ENCODE results near the gene CLCC1. TPM values are rescaled to one million over a fixed set of nuclear protein-coding genes. Genes with fewer than 3 reads are reported as not detected.

CLCC1 gene
- total and polyA plus RNA-seq, 2 experiments from 2014 or later, result 16.6 to 18.4 TPM

DNA sequence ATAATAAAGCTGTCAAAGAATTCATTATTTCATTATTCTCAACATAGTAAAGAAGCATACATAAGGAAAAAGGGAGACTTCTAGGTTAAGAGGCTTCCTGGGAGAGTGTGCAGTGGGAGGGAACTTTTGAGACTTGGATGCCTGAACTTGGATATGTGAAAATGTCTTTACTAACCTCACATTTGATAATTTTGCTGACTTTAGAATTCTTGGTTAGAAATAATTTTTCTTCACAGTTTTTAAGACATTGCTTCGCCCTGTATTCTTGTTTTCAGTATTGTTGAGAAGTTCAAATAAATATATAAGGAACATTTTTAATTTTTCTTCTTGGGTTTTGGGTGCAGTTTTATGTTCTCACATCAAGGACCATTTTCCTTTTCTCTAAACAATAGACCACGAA lies 46.5 kb downstream of the CLCC1 start:
- Histone ChIP-seq H3K27me3 (ENCODE audit: insufficient read depth) (no peaks in the 10 kb centered on the region), H3K4me1 (ENCODE audit: insufficient read depth) (no peaks in the 10 kb centered on the region), H3K4me3 (no peak overlapping the region), H3K79me2 (replicated peaks; ENCODE audit: insufficient read depth) (no peaks in the 10 kb centered on the region), H3K27ac (ENCODE audit: low read depth) (no peak overlapping the region), H2AFZ (no peak overlapping the region), H3K36me3 (ENCODE audit: insufficient read depth) (no peaks in the 10 kb centered on the region), H3F3A (replicated peaks; ENCODE audit: low read depth) (no peaks in the 10 kb centered on the region), H3K4me2 (no peak overlapping the region), H3K9me2 (ENCODE audit: insufficient read depth) (no peaks in the 10 kb centered on the region), H4K20me1 (replicated peaks; ENCODE audit: insufficient read depth) (no peaks in the 10 kb centered on the region; the same call in 1 of the 2 replicates)
- Mint-ChIP-seq H3K27ac (no peak overlapping the region), H3K9me3 (no peaks in the 10 kb centered on the region), H3K4me3 (no peak overlapping the region), H3K4me1 (no peaks in the 10 kb centered on the region), H3K36me3 (ENCODE audit: low read depth) (peaks cover 3% of the 10 kb centered on the region; the same call in 1 of the 3 replicates), H3K27me3 (ENCODE audit: insufficient read depth, low read depth, poor library complexity) (peaks cover 3% of the 10 kb centered on the region)
- TF ChIP-seq, protein P1, sequence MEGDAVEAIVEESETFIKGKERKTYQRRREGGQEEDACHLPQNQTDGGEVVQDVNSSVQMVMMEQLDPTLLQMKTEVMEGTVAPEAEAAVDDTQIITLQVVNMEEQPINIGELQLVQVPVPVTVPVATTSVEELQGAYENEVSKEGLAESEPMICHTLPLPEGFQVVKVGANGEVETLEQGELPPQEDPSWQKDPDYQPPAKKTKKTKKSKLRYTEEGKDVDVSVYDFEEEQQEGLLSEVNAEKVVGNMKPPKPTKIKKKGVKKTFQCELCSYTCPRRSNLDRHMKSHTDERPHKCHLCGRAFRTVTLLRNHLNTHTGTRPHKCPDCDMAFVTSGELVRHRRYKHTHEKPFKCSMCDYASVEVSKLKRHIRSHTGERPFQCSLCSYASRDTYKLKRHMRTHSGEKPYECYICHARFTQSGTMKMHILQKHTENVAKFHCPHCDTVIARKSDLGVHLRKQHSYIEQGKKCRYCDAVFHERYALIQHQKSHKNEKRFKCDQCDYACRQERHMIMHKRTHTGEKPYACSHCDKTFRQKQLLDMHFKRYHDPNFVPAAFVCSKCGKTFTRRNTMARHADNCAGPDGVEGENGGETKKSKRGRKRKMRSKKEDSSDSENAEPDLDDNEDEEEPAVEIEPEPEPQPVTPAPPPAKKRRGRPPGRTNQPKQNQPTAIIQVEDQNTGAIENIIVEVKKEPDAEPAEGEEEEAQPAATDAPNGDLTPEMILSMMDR (conservative IDR thresholded peaks at IDR 0.05; ENCODE audit: low read depth in 2 of 2), result no peak
- no peak for TF ChIP-seq EZH2phosphoT487 (IDR thresholded peaks at IDR 0.05; ENCODE audit: unreplicated experiment)
- TF ChIP-seq, protein P2, sequence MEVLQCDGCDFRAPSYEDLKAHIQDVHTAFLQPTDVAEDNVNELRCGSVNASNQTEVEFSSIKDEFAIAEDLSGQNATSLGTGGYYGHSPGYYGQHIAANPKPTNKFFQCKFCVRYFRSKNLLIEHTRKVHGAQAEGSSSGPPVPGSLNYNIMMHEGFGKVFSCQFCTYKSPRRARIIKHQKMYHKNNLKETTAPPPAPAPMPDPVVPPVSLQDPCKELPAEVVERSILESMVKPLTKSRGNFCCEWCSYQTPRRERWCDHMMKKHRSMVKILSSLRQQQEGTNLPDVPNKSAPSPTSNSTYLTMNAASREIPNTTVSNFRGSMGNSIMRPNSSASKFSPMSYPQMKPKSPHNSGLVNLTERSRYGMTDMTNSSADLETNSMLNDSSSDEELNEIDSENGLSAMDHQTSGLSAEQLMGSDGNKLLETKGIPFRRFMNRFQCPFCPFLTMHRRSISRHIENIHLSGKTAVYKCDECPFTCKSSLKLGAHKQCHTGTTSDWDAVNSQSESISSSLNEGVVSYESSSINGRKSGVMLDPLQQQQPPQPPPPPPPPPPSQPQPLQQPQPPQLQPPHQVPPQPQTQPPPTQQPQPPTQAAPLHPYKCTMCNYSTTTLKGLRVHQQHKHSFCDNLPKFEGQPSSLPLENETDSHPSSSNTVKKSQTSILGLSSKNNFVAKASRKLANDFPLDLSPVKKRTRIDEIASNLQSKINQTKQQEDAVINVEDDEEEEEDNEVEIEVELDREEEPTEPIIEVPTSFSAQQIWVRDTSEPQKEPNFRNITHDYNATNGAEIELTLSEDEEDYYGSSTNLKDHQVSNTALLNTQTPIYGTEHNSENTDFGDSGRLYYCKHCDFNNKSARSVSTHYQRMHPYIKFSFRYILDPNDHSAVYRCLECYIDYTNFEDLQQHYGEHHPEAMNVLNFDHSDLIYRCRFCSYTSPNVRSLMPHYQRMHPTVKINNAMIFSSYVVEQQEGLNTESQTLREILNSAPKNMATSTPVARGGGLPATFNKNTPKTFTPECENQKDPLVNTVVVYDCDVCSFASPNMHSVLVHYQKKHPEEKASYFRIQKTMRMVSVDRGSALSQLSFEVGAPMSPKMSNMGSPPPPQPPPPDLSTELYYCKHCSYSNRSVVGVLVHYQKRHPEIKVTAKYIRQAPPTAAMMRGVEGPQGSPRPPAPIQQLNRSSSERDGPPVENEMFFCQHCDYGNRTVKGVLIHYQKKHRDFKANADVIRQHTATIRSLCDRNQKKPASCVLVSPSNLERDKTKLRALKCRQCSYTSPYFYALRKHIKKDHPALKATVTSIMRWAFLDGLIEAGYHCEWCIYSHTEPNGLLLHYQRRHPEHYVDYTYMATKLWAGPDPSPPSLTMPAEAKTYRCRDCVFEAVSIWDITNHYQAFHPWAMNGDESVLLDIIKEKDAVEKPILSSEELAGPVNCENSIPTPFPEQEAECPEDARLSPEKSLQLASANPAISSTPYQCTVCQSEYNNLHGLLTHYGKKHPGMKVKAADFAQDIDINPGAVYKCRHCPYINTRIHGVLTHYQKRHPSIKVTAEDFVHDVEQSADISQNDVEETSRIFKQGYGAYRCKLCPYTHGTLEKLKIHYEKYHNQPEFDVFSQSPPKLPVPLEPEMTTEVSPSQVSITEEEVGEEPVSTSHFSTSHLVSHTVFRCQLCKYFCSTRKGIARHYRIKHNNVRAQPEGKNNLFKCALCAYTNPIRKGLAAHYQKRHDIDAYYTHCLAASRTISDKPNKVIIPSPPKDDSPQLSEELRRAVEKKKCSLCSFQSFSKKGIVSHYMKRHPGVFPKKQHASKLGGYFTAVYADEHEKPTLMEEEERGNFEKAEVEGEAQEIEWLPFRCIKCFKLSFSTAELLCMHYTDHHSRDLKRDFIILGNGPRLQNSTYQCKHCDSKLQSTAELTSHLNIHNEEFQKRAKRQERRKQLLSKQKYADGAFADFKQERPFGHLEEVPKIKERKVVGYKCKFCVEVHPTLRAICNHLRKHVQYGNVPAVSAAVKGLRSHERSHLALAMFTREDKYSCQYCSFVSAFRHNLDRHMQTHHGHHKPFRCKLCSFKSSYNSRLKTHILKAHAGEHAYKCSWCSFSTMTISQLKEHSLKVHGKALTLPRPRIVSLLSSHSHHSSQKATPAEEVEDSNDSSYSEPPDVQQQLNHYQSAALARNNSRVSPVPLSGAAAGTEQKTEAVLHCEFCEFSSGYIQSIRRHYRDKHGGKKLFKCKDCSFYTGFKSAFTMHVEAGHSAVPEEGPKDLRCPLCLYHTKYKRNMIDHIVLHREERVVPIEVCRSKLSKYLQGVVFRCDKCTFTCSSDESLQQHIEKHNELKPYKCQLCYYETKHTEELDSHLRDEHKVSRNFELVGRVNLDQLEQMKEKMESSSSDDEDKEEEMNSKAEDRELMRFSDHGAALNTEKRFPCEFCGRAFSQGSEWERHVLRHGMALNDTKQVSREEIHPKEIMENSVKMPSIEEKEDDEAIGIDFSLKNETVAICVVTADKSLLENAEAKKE (CRISPR knock-in tag; IDR thresholded peaks at IDR 0.05), result no peak
- no peak for TF ChIP-seq POLR2AphosphoS5 (IDR thresholded peaks at IDR 0.05; ENCODE audit: low read depth)
- TF ChIP-seq, protein P3, sequence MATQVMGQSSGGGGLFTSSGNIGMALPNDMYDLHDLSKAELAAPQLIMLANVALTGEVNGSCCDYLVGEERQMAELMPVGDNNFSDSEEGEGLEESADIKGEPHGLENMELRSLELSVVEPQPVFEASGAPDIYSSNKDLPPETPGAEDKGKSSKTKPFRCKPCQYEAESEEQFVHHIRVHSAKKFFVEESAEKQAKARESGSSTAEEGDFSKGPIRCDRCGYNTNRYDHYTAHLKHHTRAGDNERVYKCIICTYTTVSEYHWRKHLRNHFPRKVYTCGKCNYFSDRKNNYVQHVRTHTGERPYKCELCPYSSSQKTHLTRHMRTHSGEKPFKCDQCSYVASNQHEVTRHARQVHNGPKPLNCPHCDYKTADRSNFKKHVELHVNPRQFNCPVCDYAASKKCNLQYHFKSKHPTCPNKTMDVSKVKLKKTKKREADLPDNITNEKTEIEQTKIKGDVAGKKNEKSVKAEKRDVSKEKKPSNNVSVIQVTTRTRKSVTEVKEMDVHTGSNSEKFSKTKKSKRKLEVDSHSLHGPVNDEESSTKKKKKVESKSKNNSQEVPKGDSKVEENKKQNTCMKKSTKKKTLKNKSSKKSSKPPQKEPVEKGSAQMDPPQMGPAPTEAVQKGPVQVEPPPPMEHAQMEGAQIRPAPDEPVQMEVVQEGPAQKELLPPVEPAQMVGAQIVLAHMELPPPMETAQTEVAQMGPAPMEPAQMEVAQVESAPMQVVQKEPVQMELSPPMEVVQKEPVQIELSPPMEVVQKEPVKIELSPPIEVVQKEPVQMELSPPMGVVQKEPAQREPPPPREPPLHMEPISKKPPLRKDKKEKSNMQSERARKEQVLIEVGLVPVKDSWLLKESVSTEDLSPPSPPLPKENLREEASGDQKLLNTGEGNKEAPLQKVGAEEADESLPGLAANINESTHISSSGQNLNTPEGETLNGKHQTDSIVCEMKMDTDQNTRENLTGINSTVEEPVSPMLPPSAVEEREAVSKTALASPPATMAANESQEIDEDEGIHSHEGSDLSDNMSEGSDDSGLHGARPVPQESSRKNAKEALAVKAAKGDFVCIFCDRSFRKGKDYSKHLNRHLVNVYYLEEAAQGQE (IDR thresholded peaks at IDR 0.05; ENCODE audit: unreplicated experiment), result no peak
- ATAC-seq (no peak), DNase-seq (ENCODE audit: low spot score) (no peak)

Small RNA genes lying within 50 kb of the gene (small RNA-seq; reads per million reads assigned to genes)
- gene BX679664.2 (ENCODE audit: low replicate concordance), result not detected

Other genes with a start within 250 kb of the CLCC1 start
- gene STXBP3, start 216.8 kb downstream of the CLCC1 start, total RNA-seq (2014; rRNA removed; shearing (Covaris generic)), result 34.0 and 37.4 TPM in 2 replicates
- gene STXBP3, start 216.8 kb downstream of the CLCC1 start, polyA plus RNA-seq (2016; fragmentation: Nextera tagmentation; extraction: Ambion mirVana), result 24.5 and 28.5 TPM in 2 replicates
- gene AKNAD1, start 106.4 kb downstream of the CLCC1 start, total RNA-seq (2014; rRNA removed; shearing (Covaris generic)), result not detected in 2 replicates
- gene AKNAD1, start 106.4 kb downstream of the CLCC1 start, polyA plus RNA-seq (2016; fragmentation: Nextera tagmentation; extraction: Ambion mirVana), result not detected in 2 replicates
- 11.2 and 14.1 TPM in 2 replicates for gene GPSM2, start 86.5 kb downstream of the CLCC1 start, total RNA-seq (2014; rRNA removed; shearing (Covaris generic))
- gene GPSM2, start 86.5 kb downstream of the CLCC1 start, polyA plus RNA-seq (2016; fragmentation: Nextera tagmentation; extraction: Ambion mirVana), result 5.5 and 9.8 TPM in 2 replicates
- gene WDR47, start 78.6 kb upstream of the CLCC1 start, total RNA-seq (2014; rRNA removed; shearing (Covaris generic)), result 5.2 and 9.7 TPM in 2 replicates
- 3.0 and 3.9 TPM in 2 replicates for gene WDR47, start 78.6 kb upstream of the CLCC1 start, polyA plus RNA-seq (2016; fragmentation: Nextera tagmentation; extraction: Ambion mirVana)
- gene TAF13, start 112.5 kb upstream of the CLCC1 start, total RNA-seq (2014; rRNA removed; shearing (Covaris generic)), result 55.8 and 72.4 TPM in 2 replicates
- gene TAF13, start 112.5 kb upstream of the CLCC1 start, polyA plus RNA-seq (2016; fragmentation: Nextera tagmentation; extraction: Ambion mirVana), result 43.7 and 49.4 TPM in 2 replicates
- 10.7 and 16.0 TPM in 2 replicates for gene TMEM167B, start 127.3 kb upstream of the CLCC1 start, total RNA-seq (2014; rRNA removed; shearing (Covaris generic))
- gene TMEM167B, start 127.3 kb upstream of the CLCC1 start, polyA plus RNA-seq (2016; fragmentation: Nextera tagmentation; extraction: Ambion mirVana), result 8.2 and 9.8 TPM in 2 replicates
- gene ELAPOR1, start 150.6 kb upstream of the CLCC1 start, total RNA-seq (2014; rRNA removed; shearing (Covaris generic)), result 2.1 and 2.4 TPM in 2 replicates
- gene ELAPOR1, start 150.6 kb upstream of the CLCC1 start, polyA plus RNA-seq (2016; fragmentation: Nextera tagmentation; extraction: Ambion mirVana), result 0.92 and 1.2 TPM in 2 replicates

Data from GM23338 (cell line).